Measurements from ENCODE around the gene UQCR11.

UQCR11 gene

DNA sequence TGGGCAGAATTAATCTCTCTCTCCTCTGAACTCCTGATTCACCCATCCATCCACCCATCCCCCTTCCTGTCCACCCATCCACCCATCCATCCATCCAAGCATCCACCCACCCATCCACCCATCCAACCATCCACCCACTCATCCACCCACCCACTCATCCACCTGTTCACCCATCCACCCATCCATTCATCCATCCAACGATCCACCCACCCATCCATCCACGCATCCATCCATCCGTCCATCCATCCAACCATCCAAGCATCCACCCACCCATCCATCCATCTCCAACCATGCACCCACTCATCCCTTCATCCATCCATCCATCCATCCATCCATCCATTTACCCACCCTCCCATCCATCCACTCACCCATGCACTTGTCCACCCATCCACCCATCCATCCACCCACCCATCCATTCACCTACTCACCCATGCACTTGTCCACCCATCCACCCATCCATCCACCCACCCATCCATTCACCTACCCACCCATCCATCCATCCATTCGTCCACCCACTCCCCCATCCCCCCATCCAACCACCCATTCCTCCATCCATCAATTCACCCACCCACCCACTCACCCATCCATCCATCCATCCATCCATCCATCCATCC is 55.8 kb downstream of the UQCR11 start:
- ChIA-PET CTCF (no interaction called here), POLR2A (ENCODE audit: low non-redundant PET) (no interaction called here)
- no peak for DNase-seq (ENCODE audit: low spot score)
- TF ChIP-seq, protein P1, sequence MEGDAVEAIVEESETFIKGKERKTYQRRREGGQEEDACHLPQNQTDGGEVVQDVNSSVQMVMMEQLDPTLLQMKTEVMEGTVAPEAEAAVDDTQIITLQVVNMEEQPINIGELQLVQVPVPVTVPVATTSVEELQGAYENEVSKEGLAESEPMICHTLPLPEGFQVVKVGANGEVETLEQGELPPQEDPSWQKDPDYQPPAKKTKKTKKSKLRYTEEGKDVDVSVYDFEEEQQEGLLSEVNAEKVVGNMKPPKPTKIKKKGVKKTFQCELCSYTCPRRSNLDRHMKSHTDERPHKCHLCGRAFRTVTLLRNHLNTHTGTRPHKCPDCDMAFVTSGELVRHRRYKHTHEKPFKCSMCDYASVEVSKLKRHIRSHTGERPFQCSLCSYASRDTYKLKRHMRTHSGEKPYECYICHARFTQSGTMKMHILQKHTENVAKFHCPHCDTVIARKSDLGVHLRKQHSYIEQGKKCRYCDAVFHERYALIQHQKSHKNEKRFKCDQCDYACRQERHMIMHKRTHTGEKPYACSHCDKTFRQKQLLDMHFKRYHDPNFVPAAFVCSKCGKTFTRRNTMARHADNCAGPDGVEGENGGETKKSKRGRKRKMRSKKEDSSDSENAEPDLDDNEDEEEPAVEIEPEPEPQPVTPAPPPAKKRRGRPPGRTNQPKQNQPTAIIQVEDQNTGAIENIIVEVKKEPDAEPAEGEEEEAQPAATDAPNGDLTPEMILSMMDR (conservative IDR thresholded peaks at IDR 0.05; ENCODE audit: low read depth): no peak
- no peak overlapping the region for H3K27ac ChIP-seq
